SH-SY5Y (cell line): ENCODE results near the gene TXNRD3.

Source experiments
- GATA2 ChIP-seq: IDR thresholded peaks from 2 replicates; pipeline ENCODE4 v1.6.1; 2011; ENCODE audit warnings: mild to moderate bottlenecking, low read depth, low read length
- GATA3 ChIP-seq: IDR thresholded peaks from 2 replicates; pipeline ENCODE4 v1.6.1; 2011; ENCODE audit warnings: low read depth, mild to moderate bottlenecking, low read length, moderate library complexity

DNA sequence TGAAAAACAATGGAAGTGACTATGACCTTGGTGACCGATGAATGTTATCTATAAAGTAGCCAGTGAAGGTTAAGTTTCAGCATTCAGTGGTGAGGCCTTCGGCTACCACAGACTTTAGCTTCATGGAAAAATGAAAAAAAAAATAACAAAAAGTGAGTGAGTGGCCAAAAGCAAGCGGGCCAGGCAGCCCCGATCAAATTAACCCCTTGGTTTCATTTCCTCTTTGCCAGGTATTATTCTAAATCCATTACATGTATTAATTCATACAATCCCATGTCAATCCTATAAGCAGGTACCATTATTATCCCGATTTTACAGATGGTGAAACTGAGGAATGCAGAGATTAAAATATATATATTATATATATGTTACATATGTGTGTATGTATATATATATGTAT, 28.1 kb upstream of the TXNRD3 start:
- TF ChIP-seq GATA2 (no peak), GATA3 (no peak)
